HCT116 (cell line): ENCODE measurements around the gene XRCC2. TPM values are rescaled to one million over a fixed set of nuclear protein-coding genes. Genes with fewer than 3 reads are reported as not detected.

Experiments used
- ATAC-seq: fragments of 200-7000 bp; cut with Tn5 transposase; 2 replicates; pipeline ENCODE4 v1.9.1; 2020; ENCODE audit warnings: mild to moderate bottlenecking, moderate library complexity
- BruUV-seq: library from RNA; stranded (reverse); fragments of 400-500 nt; replicated peaks from 2 replicates; lab custom pipeline; 2021; lab: Mats Ljungman, UMichigan
- CTCF ChIA-PET: fragments of 300-600 bp; sonication (Branson Sonifier 250); formaldehyde crosslinking; loops from one replicate; lab custom pipeline; 2021; ENCODE audit warnings: antibody characterized with exemption; lab: Charles Lee
- POLR2A ChIA-PET: fragments of 300-600, 350-600 bp; sonication (Branson Sonifier 250); formaldehyde crosslinking; loops from one replicate; lab custom pipeline; 2021; ENCODE audit warnings: antibody characterized with exemption; lab: Charles Lee
- RAD21 ChIA-PET, 2 experiments: fragments of 300-600 bp; sonication (Branson Sonifier 250); formaldehyde crosslinking; loops; one replicate each; lab custom pipeline; 2023; ENCODE audit warnings: low total read pairs in 2 of 2; ENCODE audit not compliant: uncharacterized antibody in 2 of 2, unreplicated experiment in 2 of 2, low non-redundant PET in 1 of 2; lab: Charles Lee
- DNase-seq: peaks from one replicate; pipeline ENCODE4 v3.0.0-alpha.2; 2010; ENCODE audit warnings: low read depth, low spot score
- H2AFZ ChIP-seq: fragments of 200-600 bp; shearing (Covaris generic), sonication (generic); 2 replicates; pipeline ENCODE4 v1.6.1; 2017; ENCODE audit warnings: low read depth, mixed run types, mixed read lengths, antibody characterized with exemption, low read length; ENCODE audit not compliant: poor library complexity, severe bottlenecking
- H3K27ac ChIP-seq: 2 replicates; pipeline ENCODE4 v1.5.1; 2012; ENCODE audit warnings: low read depth, low read length
- H3K27me3 ChIP-seq: fragments of 200-600 bp; sonication (generic); 2 replicates; pipeline ENCODE4 v1.6.1; 2016; ENCODE audit warnings: mixed run types, low read length, mixed read lengths; ENCODE audit not compliant: insufficient read depth
- H3K36me3 ChIP-seq, 2 experiments: fragments of 200-500 bp in 1 of 2; fragments of 200-600 bp in 1 of 2; sonication (Bioruptor generic) in 1 of 2; sonication (generic) in 1 of 2; 2 replicates each; pipeline versions ENCODE4 v1.5.1 to v1.6.1; 2014 to 2016; ENCODE audit warnings: low read length in 2 of 2, inconsistent platforms in 1 of 2, mixed read lengths in 1 of 2, mixed run types in 1 of 2; ENCODE audit not compliant: insufficient read depth in 2 of 2, control insufficient read depth in 1 of 2
- H3K4me1 ChIP-seq, 2 experiments: fragments of 200-600 bp in 1 of 2; sonication (generic) in 1 of 2; 2 replicates each; pipeline versions ENCODE4 v1.5.1 to v1.6.1; 2012 to 2017; ENCODE audit warnings: low read length in 2 of 2, inconsistent platforms in 1 of 2, mild to moderate bottlenecking in 1 of 2, mixed read lengths in 1 of 2, mixed run types in 1 of 2, moderate library complexity in 1 of 2; ENCODE audit not compliant: insufficient read depth in 2 of 2, control insufficient read depth in 1 of 2
- H3K4me2 ChIP-seq: fragments of 200-600 bp; sonication (generic); 2 replicates; pipeline ENCODE4 v1.6.1; 2017; ENCODE audit warnings: mixed run types, low read length, mixed read lengths
- H3K4me3 ChIP-seq, 2 experiments: fragments of 200-600 bp in 1 of 2; sonication (generic) in 1 of 2; replicated peaks in 1 of 2; 2 replicates each; pipeline ENCODE4 v1.5.1; 2011 to 2016; ENCODE audit warnings: low read length in 2 of 2, control low read depth in 1 of 2, low read depth in 1 of 2, mild to moderate bottlenecking in 1 of 2, mixed read lengths in 1 of 2, mixed run types in 1 of 2
- H3K79me2 ChIP-seq: fragments of 200-600 bp; sonication (generic); 2 replicates; pipeline ENCODE4 v1.6.1; 2017; ENCODE audit warnings: mild to moderate bottlenecking, mixed run types, low read length, moderate library complexity, mixed read lengths; ENCODE audit not compliant: insufficient read depth
- H3K9ac ChIP-seq: fragments of 200-600 bp; sonication (generic); 2 replicates; pipeline ENCODE4 v1.6.1; 2016; ENCODE audit warnings: low read length, mixed read lengths
- H3K9me2 ChIP-seq: fragments of 200-600 bp; sonication (generic), shearing (Covaris generic); 2 replicates; pipeline ENCODE4 v1.6.1; 2017; ENCODE audit warnings: mixed run types, mild to moderate bottlenecking, moderate library complexity; ENCODE audit not compliant: insufficient read depth
- H3K9me3 ChIP-seq, 2 experiments: fragments of 200-500 bp in 1 of 2; fragments of 200-600 bp in 1 of 2; sonication (Bioruptor generic) in 1 of 2; sonication (generic) in 1 of 2; 2 replicates each; pipeline ENCODE4 v1.6.1; 2014 to 2017; ENCODE audit warnings: low read length in 2 of 2, mixed read lengths in 2 of 2, inconsistent platforms in 1 of 2, low read depth in 1 of 2, mild to moderate bottlenecking in 1 of 2, mixed run types in 1 of 2, moderate library complexity in 1 of 2; ENCODE audit not compliant: control insufficient read depth in 1 of 2, insufficient read depth in 1 of 2
- H4K20me1 ChIP-seq: fragments of 200-600 bp; sonication (generic), shearing (Covaris generic); 2 replicates; pipeline ENCODE4 v1.6.1; 2017; ENCODE audit warnings: mixed run types, mild to moderate bottlenecking, moderate library complexity; ENCODE audit not compliant: insufficient read depth
- CEBPB ChIP-seq: IDR thresholded peaks from 2 replicates; pipeline ENCODE4 v1.6.1; 2012; ENCODE audit warnings: low read depth
- CTCF ChIP-seq, 3 experiments: fragments of 200-600 bp in 1 of 3; sonication (generic) in 1 of 3; IDR thresholded peaks in 2 of 3; conservative IDR thresholded peaks in 1 of 3; 2 replicates each; pipeline ENCODE4 v1.5.1; 2012 to 2017; ENCODE audit warnings: low read depth in 2 of 3, low read length in 2 of 3, antibody characterized with exemption in 1 of 3, borderline replicate concordance in 1 of 3, control low read depth in 1 of 3, mild to moderate bottlenecking in 1 of 3, mixed read lengths in 1 of 3, mixed run types in 1 of 3, moderate library complexity in 1 of 3; ENCODE audit not compliant: insufficient read depth in 1 of 3
- FOSL1 ChIP-seq: IDR thresholded peaks from 2 replicates; pipeline ENCODE4 v1.6.1; 2012; ENCODE audit warnings: low read depth
- JUND ChIP-seq: IDR thresholded peaks from 2 replicates; pipeline ENCODE4 v1.6.1; 2012
- POLR2A ChIP-seq: IDR thresholded peaks from 2 replicates; pipeline ENCODE4 v1.7.0; 2011; ENCODE audit warnings: borderline replicate concordance; ENCODE audit not compliant: insufficient read depth, insufficient read length; ENCODE audit errors: extremely low read depth
- POLR2AphosphoS5 ChIP-seq: IDR thresholded peaks from 2 replicates; pipeline ENCODE4 v1.6.1; 2011; ENCODE audit warnings: mild to moderate bottlenecking, low read depth, low read length, moderate library complexity
- REST ChIP-seq: IDR thresholded peaks from 2 replicates; pipeline ENCODE4 v1.6.1; 2012; ENCODE audit warnings: low read depth
- SIN3A ChIP-seq: IDR thresholded peaks from 2 replicates; pipeline ENCODE4 v1.6.1; 2012; ENCODE audit warnings: low read depth
- TCF7L2 ChIP-seq: IDR thresholded peaks from 2 replicates; pipeline ENCODE4 v1.7.0; 2011; ENCODE audit warnings: borderline replicate concordance, inconsistent platforms; ENCODE audit not compliant: insufficient read depth, insufficient read length; ENCODE audit errors: extremely low read depth
- ZBTB33 ChIP-seq: IDR thresholded peaks from 2 replicates; pipeline ENCODE4 v1.6.1; 2011; ENCODE audit warnings: mild to moderate bottlenecking, low read length, moderate library complexity; ENCODE audit not compliant: insufficient replicate concordance; ENCODE audit errors: extremely low read depth
- ZFX ChIP-seq: fragments of 450-650 bp; IDR thresholded peaks from 2 replicates; pipeline ENCODE4 v1.6.1; 2017
- intact Hi-C: fragments of 100-400 bp; cut with micrococcal nuclease; formaldehyde crosslinking; loops from 2 replicates; pipeline ENCODE4 v1.10.0; 2022
- total RNA-seq: library from RNA; stranded (reverse); gene quantifications from one replicate; pipeline ENCODE4 v1.2.1, GENCODE V29; 2021; ENCODE audit not compliant: unreplicated experiment

Gene XRCC2
- total RNA-seq, 1 experiment from 2014 or later, result 14.8 TPM

- no peaks in the 10 kb centered on the region for H3K79me2 ChIP-seq
- H2AFZ ChIP-seq, result no peak overlapping the region
- H3K4me1 ChIP-seq, result no peaks in the 10 kb centered on the region
- no peaks in the 10 kb centered on the region for H4K20me1 ChIP-seq
- TF ChIP-seq TCF7L2, result no peak
- no peak for TF ChIP-seq ZFX
- no peak for TF ChIP-seq CEBPB
- no peak overlapping the region for H3K9ac ChIP-seq
- no TSS peak for BruUV-seq
- H3K36me3 ChIP-seq, result no peaks in the 10 kb centered on the region
- DNase-seq, result no peak
- no peak for ATAC-seq
- ChIA-PET CTCF (no interaction called here), POLR2A (no interaction called here), RAD21 (no interaction called here)
- intact Hi-C loops, result no loop called here
- no peak overlapping the region for H3K4me3 ChIP-seq
- H3K9me3 ChIP-seq, result no peaks in the 10 kb centered on the region
- H3K27me3 ChIP-seq, result no peaks in the 10 kb centered on the region
- no peaks in the 10 kb centered on the region for H3K9me2 ChIP-seq
- no peak overlapping the region for H3K4me2 ChIP-seq
- H3K27ac ChIP-seq, result no peak overlapping the region
These were observed 51.7 kb downstream of the XRCC2 start for GRCh38 chr7:152624228-152624627.

GRCh38 chr7:152621426-152621825 is 54.5 kb downstream of the XRCC2 start:
- no TSS peak for BruUV-seq
- H3K36me3 ChIP-seq, result no peaks in the 10 kb centered on the region
- no peak overlapping the region for H3K9ac ChIP-seq
- H3K27ac ChIP-seq, result no peak overlapping the region
- ChIA-PET RAD21 (no interaction called here), POLR2A (no interaction called here), CTCF (no interaction called here)
- H3K79me2 ChIP-seq, result no peaks in the 10 kb centered on the region
- H3K4me2 ChIP-seq, result no peak overlapping the region
- DNase-seq, result no peak
- intact Hi-C loops, result no loop called here
- H4K20me1 ChIP-seq, result no peaks in the 10 kb centered on the region
- no peaks in the 10 kb centered on the region for H3K27me3 ChIP-seq
- no peak overlapping the region for H2AFZ ChIP-seq
- ATAC-seq, result no peak
- H3K9me3 ChIP-seq, result no peaks in the 10 kb centered on the region
- H3K4me1 ChIP-seq, result no peaks in the 10 kb centered on the region
- TF ChIP-seq CEBPB (no peak), TCF7L2 (no peak), CTCF (IDR thresholded peaks at IDR 0.05 in 2 of 3, conservative IDR thresholded peaks at IDR 0.05 in 1 of 3; ENCODE audit: borderline replicate concordance in 1 of 3, insufficient read depth in 1 of 3, low read depth in 2 of 3, low read length in 2 of 3) (no peak), JUND (no peak), FOSL1 (no peak), POLR2A (no peak), REST (no peak), POLR2AphosphoS5 (no peak), SIN3A (no peak), ZBTB33 (no peak)
- H3K4me3 ChIP-seq, result no peak overlapping the region
- no peaks in the 10 kb centered on the region for H3K9me2 ChIP-seq
